K562 (cell line): Measurements from ENCODE around the gene B9D2. TPM values are rescaled to one million over a fixed set of nuclear protein-coding genes. Genes with fewer than 3 reads are reported as not detected.

ENCODE experiments used
- ATAC-seq: fragments of 200-7000 bp; cut with Tn5 transposase; 3 replicates; pipeline ENCODE4 v1.9.1; 2020; ENCODE audit warnings: moderate library complexity
- BruUV-seq: library from RNA; stranded (reverse); fragments of 400-500 nt; replicated peaks from 2 replicates; lab custom pipeline; 2021; lab: Mats Ljungman, UMichigan
- CTCF ChIA-PET: fragments of 300-600 bp; formaldehyde crosslinking; extraction: SDS; loops from one replicate; lab custom pipeline; 2021; ENCODE audit warnings: low intra/inter-chr PET ratio; lab: Yijun Ruan, JAX
- POLR2A ChIA-PET: fragments of 300-600, 350-650 bp; sonication (Branson Sonifier 250); formaldehyde crosslinking; extraction: SDS; loops from one replicate; lab custom pipeline; 2021; ENCODE audit warnings: antibody characterized with exemption, inconsistent platforms; lab: Yijun Ruan, JAX
- DNase-seq, 4 experiments: peaks; one replicate each; pipeline versions ENCODE4 v3.0.0 to v3.0.0-alpha.2; 2011 to 2018; ENCODE audit warnings: low spot score in 3 of 4, mixed read lengths in 3 of 4; ENCODE audit errors: extremely low read depth in 1 of 4
- FAIRE-seq: peaks from 2 replicates; lab custom pipeline; 2011; peaks lifted over from hg19 to GRCh38; lab: Jason Lieb, UNC
- H2AFZ ChIP-seq: 2 replicates; pipeline ENCODE4 v1.6.0; 2011; ENCODE audit warnings: low read depth, low read length, control low read depth, inconsistent platforms
- H3K27ac ChIP-seq: fragments of 200-600 bp; 3 replicates; pipeline ENCODE4 v1.8.0; 2011; ENCODE audit warnings: low read depth, mild to moderate bottlenecking, control low read depth, inconsistent platforms, low read length, moderate library complexity, mixed read lengths; ENCODE audit errors: extremely low read depth
- H3K27me3 ChIP-seq, 2 experiments: fragments of 300-600 bp in 1 of 2; 2 replicates in 1 of 2; 3 replicates in 1 of 2; pipeline versions ENCODE4 v1.6.0 to v1.8.0; 2011; ENCODE audit warnings: inconsistent platforms in 2 of 2, low read length in 2 of 2, mild to moderate bottlenecking in 1 of 2, mixed read lengths in 1 of 2, moderate library complexity in 1 of 2; ENCODE audit not compliant: control insufficient read depth in 2 of 2, insufficient read depth in 2 of 2
- H3K36me3 ChIP-seq: fragments of 300-600 bp; 3 replicates; pipeline ENCODE4 v1.8.0; 2011; ENCODE audit warnings: mild to moderate bottlenecking, low read length, inconsistent platforms; ENCODE audit not compliant: control insufficient read depth, insufficient read depth
- H3K4me1 ChIP-seq, 2 experiments: fragments of 200-600 bp in 1 of 2; replicated peaks in 1 of 2; 2 replicates in 1 of 2; 3 replicates in 1 of 2; pipeline versions ENCODE4 v1.5.1 to v1.8.0; 2011; ENCODE audit warnings: inconsistent platforms in 2 of 2, low read length in 2 of 2, mild to moderate bottlenecking in 1 of 2, mixed read lengths in 1 of 2, moderate library complexity in 1 of 2; ENCODE audit not compliant: control insufficient read depth in 2 of 2, insufficient read depth in 2 of 2
- H3K4me2 ChIP-seq: 2 replicates; pipeline ENCODE4 v1.6.1; 2011; ENCODE audit warnings: low read length, control low read depth, inconsistent platforms, mixed read lengths; ENCODE audit not compliant: insufficient read depth
- H3K4me3 ChIP-seq: fragments of 200-600 bp; sonication (generic), shearing (Covaris generic); 2 replicates; pipeline ENCODE4 v1.5.1; 2016; ENCODE audit warnings: control low read depth, inconsistent platforms
- H3K79me2 ChIP-seq: fragments of 200-600 bp; 3 replicates; pipeline ENCODE4 v1.8.0; 2011; ENCODE audit warnings: low read length, inconsistent platforms; ENCODE audit not compliant: control insufficient read depth, insufficient read depth
- H3K9ac ChIP-seq, 2 experiments: 2 replicates each; pipeline versions ENCODE4 v1.6.0 to v1.6.1; 2011; ENCODE audit warnings: low read depth in 2 of 2, low read length in 2 of 2, control low read depth in 1 of 2, inconsistent platforms in 1 of 2, mild to moderate bottlenecking in 1 of 2, mixed read lengths in 1 of 2; ENCODE audit not compliant: insufficient read depth in 1 of 2
- H3K9me1 ChIP-seq: one replicate; pipeline ENCODE4 v1.6.0; 2011; ENCODE audit warnings: inconsistent platforms, mild to moderate bottlenecking, low read length, moderate library complexity; ENCODE audit not compliant: control insufficient read depth, insufficient read depth
- H3K9me3 ChIP-seq: replicated peaks from 2 replicates; pipeline ENCODE4 v1.5.1; 2011; ENCODE audit warnings: low read depth, low read length, inconsistent platforms; ENCODE audit not compliant: control insufficient read depth, insufficient read depth
- H4K20me1 ChIP-seq: replicated peaks from 2 replicates; pipeline ENCODE4 v1.6.1; 2011; ENCODE audit warnings: low read length, inconsistent platforms, mixed read lengths; ENCODE audit not compliant: control insufficient read depth, insufficient read depth
- CEBPG ChIP-seq, 3 experiments: fragments of 200-800 bp in 1 of 3; sonication (Bioruptor generic) in 1 of 3; sonication (generic) in 1 of 3; formaldehyde crosslinking in 1 of 3; IDR thresholded peaks in 2 of 3; conservative IDR thresholded peaks in 1 of 3; 2 replicates each; pipeline versions ENCODE4 v1.6.1 to v1.8.0; 2016 to 2022; ENCODE audit warnings: missing compliant biosample characterization in 2 of 3, missing genetic modification characterization in 2 of 3, mild to moderate bottlenecking in 1 of 3, missing genetic modification reagents in 1 of 3
- EGR1 ChIP-seq: fragments of 450-650 bp; conservative IDR thresholded peaks from 2 replicates; pipeline ENCODE4 v1.6.1; 2017; ENCODE audit warnings: mild to moderate bottlenecking
- HNRNPK ChIP-seq: fragments of 200-400 bp; formaldehyde crosslinking; IDR thresholded peaks from one replicate; pipeline ENCODE4 v1.6.1; 2018; ENCODE audit warnings: mild to moderate bottlenecking, low read depth, low read length; ENCODE audit not compliant: poor library complexity, severe bottlenecking
- HSF4 ChIP-seq: fragments of 250-450 bp; sonication (Bioruptor Pico); IDR thresholded peaks from 2 replicates; pipeline ENCODE4 v2.1.2; 2022; ENCODE audit warnings: mild to moderate bottlenecking, moderate library complexity, borderline replicate concordance
- POLR2G ChIP-seq: fragments of 200-400 bp; formaldehyde crosslinking; IDR thresholded peaks from 2 replicates; pipeline ENCODE4 v1.6.1; 2017; ENCODE audit warnings: low read depth, mild to moderate bottlenecking, antibody characterized with exemption, low read length, moderate library complexity
- RBFOX2 ChIP-seq: fragments of 200-400 bp; formaldehyde crosslinking; IDR thresholded peaks from 2 replicates; pipeline ENCODE4 v1.6.1; 2017; ENCODE audit warnings: low read depth, mild to moderate bottlenecking, low read length, moderate library complexity
- RBM25 ChIP-seq: fragments of 200-400 bp; formaldehyde crosslinking; IDR thresholded peaks from 2 replicates; pipeline ENCODE4 v1.6.1; 2018; ENCODE audit warnings: low read length, low read depth, moderate library complexity; ENCODE audit not compliant: severe bottlenecking
- U2AF2 ChIP-seq: fragments of 200-400 bp; formaldehyde crosslinking; optimal IDR thresholded peaks from 2 replicates; pipeline ENCODE3; 2017; ENCODE audit warnings: low read depth, mild to moderate bottlenecking, low read length
- ZFP36 ChIP-seq: fragments of 150-350 bp; IDR thresholded peaks from 2 replicates; pipeline ENCODE4 v1.6.1; 2018; ENCODE audit warnings: low read length, low read depth; ENCODE audit not compliant: partially characterized antibody
- ZNF24 ChIP-seq: fragments of 450-650 bp; IDR thresholded peaks from 2 replicates; pipeline ENCODE4 v1.6.1; 2016
- ZNF764 ChIP-seq: fragments of 250-450 bp; sonication (Bioruptor Pico); IDR thresholded peaks from 2 replicates; pipeline ENCODE4 v1.4.0; 2020; ENCODE audit warnings: low read depth, mild to moderate bottlenecking, moderate library complexity
- WGBS: fragments of 100-300 bp; shearing (Covaris generic); methylation state at CpG from one replicate; pipeline ENCODE4 v1.1.6; 2016; ENCODE audit warnings: low coverage, mixed read lengths; ENCODE audit not compliant: insufficient coverage; ENCODE audit errors: missing lambda C conversion rate; 5-methylcytosine and 5-hydroxymethylcytosine counted together
- in situ Hi-C: fragments of 300-500 bp; cut with MboI; formaldehyde crosslinking; loops from 4 replicates; pipeline ENCODE4 v1.15.0; 2018; ENCODE audit warnings: inconsistent platforms, mixed read lengths
- intact Hi-C: fragments of 100-400 bp; cut with micrococcal nuclease; formaldehyde crosslinking; loops from 2 replicates; pipeline ENCODE4 v1.14.2; 2022
- polyA plus RNA-seq, 8 experiments: library from polyadenylated mRNA; depleted of rRNA in 4 of 8; stranded (reverse) in 5 of 8; unstranded in 3 of 8; fragments of >200 nt; fragmentation: Nextera tagmentation in 2 of 8; fragmentation: Illumina TruSeq in 1 of 8; extraction: Ambion mirVana in 2 of 8; extraction: Trizol in 1 of 8; gene quantifications; 2 replicates each; pipeline versions ENCODE4 v1.2.1 to v1.2.3, GENCODE V29; 2011 to 2014; ENCODE audit warnings: inconsistent platforms in 1 of 8, missing spikeins in 1 of 8
- total RNA-seq, 7 experiments: library from RNA; depleted of rRNA in 6 of 7; stranded (reverse); fragments of >200 nt in 6 of 7; fragmentation: Illumina TruSeq in 2 of 7; extraction: Trizol in 2 of 7; gene quantifications; 2 replicates each; pipeline versions ENCODE4 v1.2.1 to v1.2.3, GENCODE V29; 2011 to 2021; ENCODE audit warnings: low replicate concordance in 1 of 7

B9D2 gene
- total and polyA plus RNA-seq, 9 of the 15 experiments (the other 6 are each of a cell fraction or from before 2014, with no cell fraction given), result 0.83 to 6.9 (median 2.8) TPM

- H3K4me1 ChIP-seq, result peaks cover 13 to 17% of the 10 kb centered on the region in 2 experiments; a peak in 4 of 5 replicates
- H3K4me3 ChIP-seq, result no peak overlapping the region
- no peaks in the 10 kb centered on the region for H3K27me3 ChIP-seq
- no TSS peak for BruUV-seq
- no peak overlapping the region for H2AFZ ChIP-seq
- no peak for TF ChIP-seq HSF4 (CRISPR knock-in tag)
- TF ChIP-seq ZFP36, result peak; percentile 91
- no peak for TF ChIP-seq HNRNPK
- TF ChIP-seq ZNF24, result no peak
- TF ChIP-seq RBM25, result peak; percentile 10
- POLR2A ChIA-PET, result no interaction called here
- peaks cover 25% of the 10 kb centered on the region for H3K79me2 ChIP-seq
- peaks cover 60% of the 10 kb centered on the region; the same call in 2 of the 3 replicates for H3K36me3 ChIP-seq
- no peaks in the 10 kb centered on the region for H4K20me1 ChIP-seq
- no peaks in the 10 kb centered on the region for H3K9me1 ChIP-seq
- in situ Hi-C loops, result no loop called here
- H3K4me2 ChIP-seq, result no peak overlapping the region
- FAIRE-seq (no peak), DNase-seq (no peak), ATAC-seq (no peak)
- 83% methylated on average over 11 of the region's 11 CpGs for WGBS
- no peaks in the 10 kb centered on the region for H3K9me3 ChIP-seq
- no peak overlapping the region for H3K27ac ChIP-seq
- H3K9ac ChIP-seq, result no peak overlapping the region
- intact Hi-C loops, result no loop called here
- CTCF ChIA-PET, result no interaction called here
These were observed 27.7 kb upstream of the B9D2 start for GRCh38 chr19:41391618-41392017.

GRCh38 chr19:41386442-41386841 lies 22.5 kb upstream of the B9D2 start:
- no peaks in the 10 kb centered on the region for H3K27me3 ChIP-seq
- 71% methylated on average over 11 of the region's 13 CpGs for WGBS
- peaks cover 3% of the 10 kb centered on the region for H3K9me1 ChIP-seq
- H3K4me3 ChIP-seq, result no peak overlapping the region
- CTCF ChIA-PET, result no interaction called here
- POLR2A ChIA-PET, result interaction anchor here (0.8 to 1.7 kb wide), 4 partner anchors 8 to 123 kb away, joined by 3 to 8 read pairs (median 6); no protein-coding TSS in a partner anchor
- no peak overlapping the region for H2AFZ ChIP-seq
- H3K4me2 ChIP-seq, result no peak overlapping the region
- peak overlapping the region in 1 of 2 experiments; percentile 3; a peak in 2 of 4 replicates for H3K9ac ChIP-seq
- H3K36me3 ChIP-seq, result peaks cover 45% of the 10 kb centered on the region; the same call in 2 of the 3 replicates
- no TSS peak for BruUV-seq
- ATAC-seq (peak; percentile 56), DNase-seq (peak in 2 of 4 experiments; percentile 11 to 25), FAIRE-seq (no peak)
- no peak overlapping the region for H3K27ac ChIP-seq
- no peaks in the 10 kb centered on the region for H3K79me2 ChIP-seq
- H3K9me3 ChIP-seq, result no peaks in the 10 kb centered on the region
- in situ Hi-C loops, result no loop called here
- intact Hi-C loops, result no loop called here
- H3K4me1 ChIP-seq, result peaks cover 4 to 10% of the 10 kb centered on the region in 2 experiments; a peak in 3 of 5 replicates
- TF ChIP-seq POLR2G (peak; percentile 62), ZNF764 (CRISPR knock-in tag) (no peak), EGR1 (peak; percentile 64), U2AF2 (no peak), RBFOX2 (peak; percentile 50; the same call in 1 of the 2 replicates), CEBPG (CRISPR knock-in tag; IDR thresholded peaks at IDR 0.05) (no peak), CEBPG (tag; conservative IDR thresholded peaks at IDR 0.05 in 1 of 2, IDR thresholded peaks at IDR 0.05 in 1 of 2) (0 out of 4 replicates have a peak, but pooled peaks of 1 of the 2 experiments have one; percentile 41)
- H4K20me1 ChIP-seq, result no peaks in the 10 kb centered on the region
